Right renal pelvis (tissue), 4 donors: ENCODE measurements around the gene RSPH10B. TPM values are rescaled to one million over a fixed set of nuclear protein-coding genes. Genes with fewer than 3 reads are reported as not detected.
A peak's percentile ranks its signal among the peaks of the same experiment; 100 is the strongest.
"Not testable (repeated sequence)": the region's sequence is repeated elsewhere in the genome, so short reads cannot be mapped to it uniquely, and the experiment has no call there.

Experiments
- DNase-seq, 4 donors: peaks; one replicate each; pipeline ENCODE4 v3.0.0-alpha.2; 2013; ENCODE audit warnings: low read depth in 4 of 4, low spot score in 3 of 4, missing footprints in 1 of 4
- polyA plus RNA-seq, 4 donors: library from polyadenylated mRNA; unstranded; fragments of 120-200 nt; gene quantifications; one replicate each; pipeline ENCODE4 v1.2.1, GENCODE V29; 2013; ENCODE audit not compliant: insufficient read length in 4 of 4

RSPH10B gene
- polyA plus RNA-seq, 4 donors, result 0.35 to 1.8 (median 0.84) TPM

GRCh38 chr7:5930290-5930689, 40.2 kb downstream of the RSPH10B start:
- not testable (repeated sequence) for DNase-seq

DNA sequence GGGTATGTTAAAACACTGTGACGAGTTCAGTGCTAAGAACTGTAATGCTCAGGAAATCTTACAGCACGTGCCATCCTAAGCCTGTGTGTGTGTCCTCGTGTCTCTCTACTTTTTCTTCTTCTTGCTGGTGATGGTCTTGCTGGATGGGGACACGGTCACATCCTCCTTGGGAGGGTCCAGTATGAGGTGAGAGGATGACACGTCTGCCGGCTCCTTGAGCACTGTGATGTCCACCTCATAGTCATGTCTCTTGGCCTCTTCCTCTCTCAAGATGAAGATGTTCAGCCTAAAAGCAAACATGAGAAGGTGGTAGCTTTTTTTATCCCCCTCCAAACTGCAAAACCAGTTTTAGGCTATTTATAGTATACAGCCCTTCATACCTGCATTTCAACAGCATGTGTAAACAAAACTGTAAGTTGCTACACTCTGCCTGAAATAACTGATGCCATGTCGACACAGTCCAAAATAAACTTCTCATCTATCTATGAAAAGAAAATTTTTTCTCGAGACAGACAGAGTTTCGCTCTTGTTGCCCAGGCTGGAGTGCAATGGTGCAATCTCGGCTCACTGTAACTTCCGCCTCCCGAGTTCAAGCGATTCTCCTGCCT, 44.1 kb downstream of the RSPH10B start:
- not testable (repeated sequence) for DNase-seq

- DNase-seq, result not testable (repeated sequence)
Measured at GRCh38 chr7:5924630-5925029, 45.9 kb downstream of the RSPH10B start.

DNA sequence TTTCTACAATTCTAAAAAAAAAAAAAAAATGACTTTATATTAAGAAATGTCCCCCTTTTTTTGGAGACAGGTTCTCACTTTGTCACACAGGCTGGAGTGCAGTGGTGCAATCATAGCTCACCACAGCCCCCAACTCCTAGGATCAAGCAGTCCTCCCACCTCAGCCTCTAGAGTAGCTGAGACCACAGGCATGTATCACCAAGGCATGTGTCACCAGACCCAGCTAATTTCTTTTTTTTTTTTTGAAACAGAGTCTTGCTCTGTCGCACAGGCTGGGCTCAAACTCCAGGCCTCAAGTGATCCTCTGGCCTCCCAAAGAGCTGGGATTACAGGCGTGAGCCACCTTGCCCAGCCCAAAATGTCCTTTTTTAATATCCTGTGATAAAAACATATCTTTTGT, 46.3 kb downstream of the RSPH10B start:
- not testable (repeated sequence) for DNase-seq

- not testable (repeated sequence) for DNase-seq
Measured at GRCh38 chr7:5916529-5916928, 54.0 kb downstream of the RSPH10B start.

- not testable (repeated sequence) for DNase-seq
Measured at GRCh38 chr7:5908835-5909234, 61.7 kb downstream of the RSPH10B start.

- not testable (repeated sequence) for DNase-seq
Measured at GRCh38 chr7:5904726-5905125, 65.8 kb downstream of the RSPH10B start.

- not testable (repeated sequence) for DNase-seq
Measured at GRCh38 chr7:5903002-5903401, 67.5 kb downstream of the RSPH10B start.

DNA sequence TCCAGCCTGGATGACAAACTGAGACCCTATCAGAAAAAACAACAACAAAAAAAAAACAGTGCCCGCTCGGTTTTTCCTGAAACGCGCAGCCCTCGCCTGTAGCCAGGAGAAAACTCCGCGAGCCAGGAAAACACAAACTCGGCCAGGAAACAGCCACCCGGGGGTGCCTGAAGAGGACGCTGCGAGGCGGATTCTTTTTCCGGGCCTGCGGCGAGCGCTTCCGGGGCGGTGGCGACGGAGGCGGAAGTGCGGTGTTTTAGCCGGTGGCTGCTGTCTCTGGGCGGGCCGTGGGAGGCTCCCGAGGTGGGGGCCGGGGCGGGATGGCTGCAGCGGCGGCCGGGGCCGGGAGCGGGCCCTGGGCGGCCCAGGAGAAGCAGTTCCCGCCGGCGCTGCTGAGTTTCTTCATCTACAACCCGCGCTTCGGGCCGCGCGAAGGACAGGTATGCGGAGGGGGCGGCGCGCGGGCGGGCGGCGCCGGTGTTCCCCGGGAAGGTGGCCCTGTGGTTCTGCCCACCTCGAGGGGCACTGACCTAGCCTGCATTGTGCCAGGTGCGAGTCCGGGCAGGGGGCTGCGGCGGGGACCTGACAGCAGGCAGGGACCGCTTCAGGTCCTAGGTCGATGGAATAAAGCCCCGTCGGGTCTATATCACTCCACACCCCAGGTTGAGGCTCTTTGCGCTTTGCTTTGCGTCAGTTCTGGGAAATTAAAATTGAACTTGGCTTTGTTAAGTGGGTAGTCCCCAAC, 71.8 kb downstream of the RSPH10B start, which contains the start of gene CCZ1:
CCZ1 (plus strand) TSS at position 254 of the 745 bp plus-strand sequence; CDS start at position 321, 67 bp downstream.
- DNase-seq, result peak in 3 of 4 donors; percentile 3 to 38 (median 15)

DNA sequence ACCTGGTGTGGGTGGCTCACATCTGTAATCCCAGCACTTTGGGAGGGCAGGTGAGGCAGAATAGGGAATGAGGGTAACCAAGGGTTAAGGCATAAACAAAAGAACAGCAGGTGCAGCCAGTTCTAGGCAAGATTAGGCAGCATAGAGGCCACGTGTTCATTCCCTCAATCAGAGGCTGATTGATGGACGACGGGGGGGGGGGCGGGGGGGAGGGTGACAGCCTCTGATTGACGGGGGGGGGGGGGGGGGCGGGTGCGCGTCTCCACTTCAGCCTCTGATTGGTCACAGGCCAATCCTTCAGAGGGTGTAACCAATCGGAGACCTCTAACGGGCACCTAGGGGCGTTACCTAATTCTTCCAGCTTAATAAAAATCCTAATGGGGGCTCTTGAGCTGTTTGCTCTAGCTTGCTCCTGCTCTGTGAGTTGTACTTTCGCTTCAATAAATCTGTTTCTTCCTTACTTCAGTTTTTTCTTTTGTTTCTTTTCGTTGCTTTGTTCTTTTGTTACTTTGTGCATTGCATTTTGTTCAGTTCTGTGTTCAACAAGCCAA, 73.0 kb downstream of the RSPH10B start:
- not testable (repeated sequence) for DNase-seq

- DNase-seq, result no peak
Measured at GRCh38 chr7:5892498-5892897, 78.0 kb downstream of the RSPH10B start.

- not testable (repeated sequence) for DNase-seq
Measured at GRCh38 chr7:5890244-5890643, 80.2 kb downstream of the RSPH10B start.

- DNase-seq, result not testable (repeated sequence)
Measured at GRCh38 chr7:5888021-5888420, 82.5 kb downstream of the RSPH10B start.

DNA sequence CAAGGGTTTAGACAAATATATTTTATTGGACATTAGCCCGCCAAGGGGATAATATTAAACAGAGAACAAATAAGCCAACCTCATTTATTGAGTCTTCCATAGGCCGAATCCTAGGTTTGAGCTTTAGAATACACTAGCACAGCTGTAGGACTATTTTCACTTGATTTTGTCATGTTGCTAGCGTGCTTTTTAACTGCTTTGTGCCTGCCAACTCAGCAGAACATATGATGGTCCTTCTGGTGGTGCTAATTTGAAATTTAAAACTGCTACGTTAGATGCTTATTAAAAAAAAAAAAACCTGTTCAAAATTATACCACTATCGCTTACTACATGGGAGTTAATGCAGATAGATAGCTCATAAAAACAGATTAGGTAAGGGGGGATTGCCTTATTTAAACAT, 86.1 kb downstream of the RSPH10B start:
- not testable (repeated sequence) for DNase-seq

GRCh38 chr7:5880106-5880505, 90.4 kb downstream of the RSPH10B start:
- DNase-seq, result not testable (repeated sequence)

- DNase-seq, result not testable (repeated sequence)
Measured at GRCh38 chr7:5879591-5879990, 90.9 kb downstream of the RSPH10B start.

Other genes starting within 250 kb of the RSPH10B start
- gene RNF216, start 189.0 kb downstream of the RSPH10B start, polyA plus RNA-seq, result 10 to 100 TPM; 34.2 to 39.4 (median 35.3) TPM
- gene OCM, start 89.9 kb downstream of the RSPH10B start, polyA plus RNA-seq, result under 1 TPM; 0.25 to 0.79 (median 0.47) TPM
- 100 to 1,000 TPM in 2 of 4 donors, 10 to 100 TPM in 2; 79.0 to 102 (median 98.2) TPM for gene CCZ1, start 72.0 kb downstream of the RSPH10B start, polyA plus RNA-seq
- gene PMS2, start 38.4 kb upstream of the RSPH10B start, polyA plus RNA-seq, result 10 to 100 TPM; 20.3 to 28.2 (median 22.4) TPM
- 10 to 100 TPM; 25.0 to 27.5 (median 26.9) TPM for gene AIMP2, start 38.6 kb upstream of the RSPH10B start, polyA plus RNA-seq
- gene ANKRD61, start 60.7 kb upstream of the RSPH10B start, polyA plus RNA-seq, result 1 to 10 TPM in 1 of 4 donors, under 1 TPM in 3; 0.61 to 1.4 (median 0.78) TPM
- 100 to 1,000 TPM; 107 to 140 (median 123) TPM for gene EIF2AK1, start 88.5 kb upstream of the RSPH10B start, polyA plus RNA-seq
- gene USP42, start 134.3 kb upstream of the RSPH10B start, polyA plus RNA-seq, result 10 to 100 TPM; 18.7 to 23.5 (median 21.7) TPM